HL-60 (cell line): ENCODE data around the gene ANKRD26.

Experiments used
- DNase-seq, 2 experiments: peaks; one replicate each; pipeline ENCODE4 v3.0.0-alpha.2; 2010 to 2020; ENCODE audit warnings: low read depth in 1 of 2, low spot score in 1 of 2
- H3K27ac ChIP-seq: fragments of 250-450 bp; sonication (Bioruptor Pico); replicated peaks from 2 replicates; pipeline ENCODE4 v1.5.1; 2020; ENCODE audit warnings: mild to moderate bottlenecking, moderate library complexity
- H3K27me3 ChIP-seq: fragments of 250-450 bp; sonication (Bioruptor Pico); 2 replicates; pipeline ENCODE4 v1.5.1; 2021; ENCODE audit warnings: mild to moderate bottlenecking, moderate library complexity; ENCODE audit not compliant: insufficient read depth, poor library complexity, severe bottlenecking
- H3K4me3 ChIP-seq: replicated peaks from 2 replicates; pipeline ENCODE4 v1.5.1; 2011; ENCODE audit warnings: mild to moderate bottlenecking, control low read depth, low read length; ENCODE audit not compliant: insufficient read depth
- CTCF ChIP-seq: IDR thresholded peaks from one replicate; pipeline ENCODE4 v1.5.1; 2011; ENCODE audit warnings: low read length, control low read depth, inconsistent platforms; ENCODE audit not compliant: insufficient read depth
- GABPA ChIP-seq: IDR thresholded peaks from 2 replicates; pipeline ENCODE4 v1.6.1; 2012; ENCODE audit warnings: low read depth
- POLR2AphosphoS5 ChIP-seq: IDR thresholded peaks from 2 replicates; pipeline ENCODE4 v1.6.1; 2012; ENCODE audit warnings: low read depth
- REST ChIP-seq: IDR thresholded peaks from 2 replicates; pipeline ENCODE4 v1.6.1; 2012; ENCODE audit warnings: low read depth; ENCODE audit not compliant: insufficient replicate concordance
- SPI1 ChIP-seq: IDR thresholded peaks from 2 replicates; pipeline ENCODE4 v1.6.1; 2012; ENCODE audit warnings: low read depth, mild to moderate bottlenecking, borderline replicate concordance

The ANKRD26 gene

GRCh38 chr10:27138277-27138676 is 38.0 kb upstream of the ANKRD26 start:
- DNase-seq: no peak
- TF ChIP-seq GABPA (no peak), POLR2AphosphoS5 (no peak), SPI1 (no peak), REST (no peak), CTCF (no peak)
- Histone ChIP-seq H3K27me3 (no peaks in the 10 kb centered on the region), H3K27ac (no peak overlapping the region), H3K4me3 (no peak overlapping the region)

- H3K27me3 ChIP-seq: no peaks in the 10 kb centered on the region
Measured at GRCh38 chr10:27134371-27134770, 34.1 kb upstream of the ANKRD26 start.

GRCh38 chr10:27108165-27108564 is 7.9 kb upstream of the ANKRD26 start:
- Histone ChIP-seq H3K27me3 (no peaks in the 10 kb centered on the region), H3K27ac (no peak overlapping the region), H3K4me3 (no peak overlapping the region)
- DNase-seq: no peak
- TF ChIP-seq CTCF: no peak
- no peak for TF ChIP-seq GABPA
- no peak for TF ChIP-seq SPI1
- TF ChIP-seq POLR2AphosphoS5: no peak
- no peak for TF ChIP-seq REST

More at GRCh38 chr10:27134371-27134770, 34.1 kb upstream of the ANKRD26 start:
- peak in 1 of 2 experiments; percentile 48 for DNase-seq
- TF ChIP-seq SPI1 (0 out of 2 replicates have a peak, but pooled peaks have one; percentile 13), CTCF (no peak)
- H3K27ac ChIP-seq: no peak overlapping the region
- no peak overlapping the region for H3K4me3 ChIP-seq

GRCh38 chr10:27104919-27105318 is 4.6 kb upstream of the ANKRD26 start:
- Histone ChIP-seq H3K4me3 (no peak overlapping the region), H3K27ac (no peak overlapping the region), H3K27me3 (no peaks in the 10 kb centered on the region)
- TF ChIP-seq GABPA: no peak
- no peak for TF ChIP-seq POLR2AphosphoS5
- TF ChIP-seq REST: no peak
- TF ChIP-seq CTCF: no peak
- no peak for TF ChIP-seq SPI1
- no peak for DNase-seq
